ENCODE results near the gene GSAP.

Gene GSAP

GRCh38 chr7:77434570-77435275 is 18.6 kb upstream of the GSAP start:
- DNase-seq: no peak

GRCh38 chr7:77433901-77434300 is 17.8 kb upstream of the GSAP start:
- no peak for DNase-seq

- no peak for DNase-seq
Observed at GRCh38 chr7:77430927-77431326, 14.8 kb upstream of the GSAP start.

- no peak for DNase-seq
Observed at GRCh38 chr7:77428777-77429231, 12.7 kb upstream of the GSAP start.

- no peak for DNase-seq
Observed at GRCh38 chr7:77427996-77428603, 12.0 kb upstream of the GSAP start.

GRCh38 chr7:77426521-77427051 is 10.4 kb upstream of the GSAP start:
- DNase-seq: no peak

- no peak for DNase-seq
Observed at GRCh38 chr7:77426052-77426404, 9.9 kb upstream of the GSAP start.

GRCh38 chr7:77425101-77426051 is 9.2 kb upstream of the GSAP start:
- no peak for DNase-seq

DNA sequence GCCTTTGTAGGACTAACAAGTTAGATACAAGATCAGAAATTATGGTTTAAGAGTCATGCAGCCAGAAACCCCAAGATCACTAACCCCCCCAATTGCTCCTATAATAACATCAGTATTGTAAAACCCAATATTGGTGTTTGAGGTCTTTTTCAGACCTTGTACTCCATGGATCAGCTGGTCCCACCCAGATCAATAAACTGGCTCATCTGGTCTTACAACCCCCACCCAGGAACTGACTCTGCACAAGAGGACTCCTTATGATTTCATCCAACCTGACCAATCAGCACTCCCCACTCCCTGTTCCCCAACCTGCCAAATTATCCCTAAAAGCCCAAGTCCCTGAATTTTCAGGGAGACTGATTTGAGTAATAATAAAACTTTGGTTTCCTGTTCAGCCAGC is 6.4 kb upstream of the GSAP start:
- DNase-seq: no peak

GRCh38 chr7:77420986-77421672 is 5.0 kb upstream of the GSAP start:
- DNase-seq: no peak

- DNase-seq: no peak
Observed at GRCh38 chr7:77420438-77420837, 4.3 kb upstream of the GSAP start.

DNA sequence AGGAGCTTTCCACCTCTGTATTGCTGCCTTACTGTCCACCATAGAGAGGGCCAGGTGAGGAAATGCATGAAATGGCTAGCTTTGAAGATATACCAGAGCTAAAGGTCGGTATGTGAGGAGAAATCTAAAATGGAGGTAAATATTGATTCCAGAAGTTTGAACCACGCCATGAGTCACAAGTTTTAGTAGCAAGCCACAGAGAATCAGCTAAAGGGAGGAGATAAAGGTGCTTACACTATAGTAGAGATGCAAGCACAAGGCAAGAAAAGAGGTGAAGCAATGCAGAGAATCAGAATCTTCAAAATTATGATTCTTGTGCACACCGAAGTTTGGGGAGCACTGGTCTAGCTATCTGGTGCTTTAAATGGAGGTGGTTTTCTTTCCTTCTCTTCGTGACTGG is 3.0 kb upstream of the GSAP start:
- DNase-seq: no peak

DNA sequence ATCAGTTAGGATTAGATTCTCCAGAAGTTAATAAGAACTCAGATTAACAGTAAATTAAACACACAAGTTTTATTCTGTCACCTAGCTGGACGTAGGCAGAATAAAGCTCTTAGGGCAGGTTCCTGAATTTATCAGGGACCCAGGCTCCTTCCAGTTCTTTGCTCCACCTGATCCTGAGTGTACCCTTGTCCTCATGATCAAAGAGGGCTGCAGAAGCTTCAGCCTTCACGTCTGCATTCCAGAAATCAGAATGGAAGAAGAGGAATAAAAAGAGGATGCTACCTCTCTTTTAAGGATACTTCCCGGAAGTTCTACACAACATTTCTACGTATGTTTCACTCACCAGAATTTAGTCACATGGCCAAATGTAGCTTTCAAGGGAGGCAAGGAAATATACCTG is 1.7 kb upstream of the GSAP start:
- DNase-seq: no peak

DNA sequence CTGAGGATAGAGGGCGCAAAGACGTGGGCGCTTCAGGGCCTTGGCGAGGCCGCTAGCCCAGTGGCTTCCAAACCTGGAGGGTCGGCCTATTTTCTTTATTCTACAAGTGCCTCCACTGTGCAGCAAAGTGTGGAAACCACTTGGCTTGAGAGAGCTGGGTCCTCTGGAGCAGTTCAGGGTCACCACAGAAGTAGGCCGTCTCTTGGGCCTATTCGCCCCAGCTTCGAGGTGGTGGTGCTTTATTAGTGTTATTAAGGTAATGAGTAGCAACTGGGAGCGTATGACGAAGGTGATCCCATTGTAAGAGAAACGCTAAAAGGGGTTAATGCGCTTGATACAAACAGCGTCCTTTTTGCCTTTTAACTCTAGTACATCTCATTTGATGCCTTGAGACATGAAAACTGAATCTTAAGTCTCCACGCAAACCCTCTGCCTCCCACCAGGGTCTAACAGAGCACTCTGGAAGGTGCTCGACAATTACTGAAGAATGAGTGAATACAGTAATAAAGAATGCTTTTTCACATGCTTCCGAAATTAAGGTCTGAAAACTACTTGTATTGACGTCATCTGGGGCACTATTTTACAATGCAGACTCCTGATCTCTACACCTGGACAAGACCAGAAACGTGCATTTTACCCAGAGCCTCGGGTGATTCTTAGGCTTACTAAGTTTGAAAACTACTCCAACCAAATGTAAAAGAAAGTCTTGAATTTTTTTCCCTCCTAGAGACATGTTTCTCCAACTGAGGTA is 647 bp upstream of the GSAP start:
- peak; percentile 53 for DNase-seq

DNA sequence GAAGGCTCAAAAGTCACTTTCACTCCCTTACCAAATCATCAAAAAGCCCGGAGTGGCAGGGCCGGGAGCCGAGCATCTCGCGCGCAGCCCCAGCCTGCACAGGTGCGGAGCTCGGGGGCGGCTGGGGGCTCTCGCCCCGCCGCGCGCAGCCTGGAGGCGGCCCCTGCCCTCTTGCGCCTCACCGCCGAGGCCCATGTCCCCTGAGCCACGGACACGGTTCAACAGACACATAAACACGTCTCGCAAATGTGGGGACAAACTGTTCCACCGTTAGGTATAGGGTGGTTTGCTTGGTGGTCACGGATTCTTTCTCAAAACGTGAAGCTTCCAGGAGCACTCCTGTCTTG is 700 bp downstream of the GSAP start:
- DNase-seq: peak; percentile 59

DNA sequence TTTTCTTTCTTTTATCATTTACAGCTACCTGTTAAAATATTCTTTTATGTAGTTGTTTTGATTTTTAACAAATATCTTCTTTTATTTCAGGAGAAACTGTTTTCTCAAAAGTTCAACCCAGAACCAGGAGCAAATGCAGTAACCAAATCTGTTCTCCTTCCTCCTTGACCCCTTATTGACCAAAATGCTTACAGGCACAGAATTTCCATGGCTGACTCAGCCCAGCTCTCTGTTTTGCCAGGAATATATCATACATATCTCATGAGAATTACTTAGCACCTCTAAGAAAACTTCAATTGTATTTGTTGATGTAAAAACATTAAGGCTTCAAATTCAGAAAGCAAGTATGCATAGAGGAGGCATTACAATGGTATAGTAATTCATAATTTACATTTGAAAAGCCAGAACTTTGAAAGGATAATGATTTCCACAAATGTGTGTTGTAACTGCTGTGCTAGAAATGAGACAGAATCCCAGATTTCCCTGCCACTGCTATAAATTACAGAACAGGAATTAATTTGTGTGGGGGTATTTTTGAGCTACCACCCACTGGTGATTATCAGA is 2.2 kb downstream of the GSAP start:
- DNase-seq: no peak

DNA sequence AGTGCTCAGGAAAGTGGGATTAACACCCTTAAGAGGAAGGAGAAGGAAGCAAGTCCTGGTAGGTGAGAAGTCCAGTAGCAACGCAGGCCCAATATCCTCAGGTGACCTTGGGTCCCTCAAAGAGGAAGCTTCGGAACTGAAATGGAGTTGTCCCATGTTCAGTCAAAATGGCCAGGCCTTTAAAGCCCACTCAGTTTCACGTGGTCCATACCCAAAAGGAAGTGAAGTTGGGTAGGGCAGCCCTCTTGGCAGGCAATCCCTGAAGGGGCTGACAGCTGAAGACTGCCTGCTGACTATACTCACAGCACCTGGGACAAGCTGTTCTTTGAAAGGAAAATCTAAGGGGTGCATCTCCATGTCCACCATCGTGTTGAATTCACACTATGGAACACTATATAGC is 3.0 kb downstream of the GSAP start:
- no peak for DNase-seq

GRCh38 chr7:77409739-77410547 is 6.2 kb downstream of the GSAP start:
- no peak for DNase-seq

DNA sequence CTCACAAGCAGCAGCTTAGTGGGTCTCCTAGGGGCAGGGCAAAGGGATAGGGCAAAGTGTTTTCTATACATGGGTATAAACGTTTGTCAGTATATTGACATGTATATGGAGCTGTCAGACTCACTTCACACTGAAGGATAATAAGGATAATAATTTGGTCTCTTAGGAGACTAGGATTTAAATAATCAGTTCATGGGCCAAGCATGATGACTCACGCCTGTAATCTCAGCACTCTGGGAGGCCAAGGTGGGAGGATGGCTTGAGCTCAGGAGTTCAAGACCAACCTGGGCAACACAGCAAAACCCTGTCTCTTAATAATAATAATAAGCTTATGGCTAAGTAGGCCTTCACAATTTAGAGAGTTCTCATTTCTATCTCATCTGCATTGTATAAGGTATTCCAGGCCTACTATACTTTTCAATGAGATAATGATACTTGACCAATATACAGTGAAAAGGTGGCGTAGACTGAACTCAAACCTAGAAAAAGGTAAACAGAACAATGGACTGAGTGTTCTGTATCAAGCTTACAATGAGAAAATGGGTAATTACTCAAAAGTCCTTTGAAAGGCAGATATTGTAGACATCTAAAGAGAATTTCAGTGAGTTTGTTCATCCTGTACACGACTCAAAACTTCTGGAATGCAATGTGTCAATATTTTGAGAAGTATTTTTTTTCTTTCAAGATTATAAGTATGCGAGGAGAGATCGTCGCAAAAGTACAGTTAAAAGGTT is 7.0 kb downstream of the GSAP start:
- DNase-seq: no peak

- DNase-seq: no peak
Observed at GRCh38 chr7:77407906-77408305, 8.2 kb downstream of the GSAP start.
